Measurements from ENCODE around the gene TEAD1.

DNA sequence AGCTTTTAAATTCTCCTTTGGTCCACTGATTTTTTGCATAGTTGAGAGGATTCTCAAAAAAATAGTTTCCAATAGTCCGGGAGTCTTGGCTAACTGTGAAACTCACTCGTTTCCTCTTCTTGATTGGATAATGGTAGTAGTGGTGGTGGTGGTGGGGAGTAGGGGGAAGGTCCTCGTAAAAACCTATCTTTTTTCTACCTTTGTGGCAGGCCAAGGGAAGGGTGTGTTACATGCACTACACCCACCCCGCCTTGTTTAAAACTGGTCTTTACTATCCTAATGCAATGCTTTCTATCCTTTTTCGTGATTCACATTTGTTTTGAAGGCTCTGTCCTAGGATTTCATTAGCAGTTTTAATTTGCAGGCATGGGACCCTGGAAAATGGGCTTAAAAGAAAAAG, 4.8 kb downstream of the TEAD1 start:
- TF ChIP-seq, protein P1, sequence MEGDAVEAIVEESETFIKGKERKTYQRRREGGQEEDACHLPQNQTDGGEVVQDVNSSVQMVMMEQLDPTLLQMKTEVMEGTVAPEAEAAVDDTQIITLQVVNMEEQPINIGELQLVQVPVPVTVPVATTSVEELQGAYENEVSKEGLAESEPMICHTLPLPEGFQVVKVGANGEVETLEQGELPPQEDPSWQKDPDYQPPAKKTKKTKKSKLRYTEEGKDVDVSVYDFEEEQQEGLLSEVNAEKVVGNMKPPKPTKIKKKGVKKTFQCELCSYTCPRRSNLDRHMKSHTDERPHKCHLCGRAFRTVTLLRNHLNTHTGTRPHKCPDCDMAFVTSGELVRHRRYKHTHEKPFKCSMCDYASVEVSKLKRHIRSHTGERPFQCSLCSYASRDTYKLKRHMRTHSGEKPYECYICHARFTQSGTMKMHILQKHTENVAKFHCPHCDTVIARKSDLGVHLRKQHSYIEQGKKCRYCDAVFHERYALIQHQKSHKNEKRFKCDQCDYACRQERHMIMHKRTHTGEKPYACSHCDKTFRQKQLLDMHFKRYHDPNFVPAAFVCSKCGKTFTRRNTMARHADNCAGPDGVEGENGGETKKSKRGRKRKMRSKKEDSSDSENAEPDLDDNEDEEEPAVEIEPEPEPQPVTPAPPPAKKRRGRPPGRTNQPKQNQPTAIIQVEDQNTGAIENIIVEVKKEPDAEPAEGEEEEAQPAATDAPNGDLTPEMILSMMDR (IDR thresholded peaks at IDR 0.05) = no peak
- TF ChIP-seq POLR2A (IDR thresholded peaks at IDR 0.05) (no peak), EP300 (IDR thresholded peaks at IDR 0.05) (no peak)
